GM12878 (cell line): ENCODE measurements around the gene CYP51A1. TPM values are rescaled to one million over a fixed set of nuclear protein-coding genes. Genes with fewer than 3 reads are reported as not detected.

Experiments
- ATAC-seq: fragments of 200-7000 bp; cut with Tn5 transposase; 3 replicates; pipeline ENCODE4 v1.9.1; 2020; ENCODE audit warnings: mild to moderate bottlenecking, moderate library complexity
- BruUV-seq: library from RNA; stranded (reverse); fragments of 400-500 nt; replicated peaks from 2 replicates; lab custom pipeline; 2021; lab: Mats Ljungman, UMichigan
- CTCF ChIA-PET: fragments of 300-600 bp; sonication (Branson Sonifier 250); formaldehyde crosslinking; extraction: SDS; loops from one replicate; lab custom pipeline; 2021; ENCODE audit warnings: inconsistent platforms; lab: Yijun Ruan, JAX
- POLR2A ChIA-PET: fragments of 350-600 bp; formaldehyde crosslinking; extraction: SDS; loops from one replicate; lab custom pipeline; 2021; ENCODE audit warnings: inconsistent platforms; lab: Charles Lee
- RAD21 ChIA-PET: fragments of 300-600 bp; sonication (Branson Sonifier 250); formaldehyde crosslinking; loops from one replicate; lab custom pipeline; 2023; ENCODE audit warnings: antibody characterized with exemption; ENCODE audit not compliant: unreplicated experiment; lab: Charles Lee
- SMC1A ChIA-PET: fragments of 300-600 bp; sonication (Branson Sonifier 250); formaldehyde crosslinking; loops from one replicate; lab custom pipeline; 2023; ENCODE audit not compliant: unreplicated experiment, uncharacterized antibody; lab: Charles Lee
- DNase-seq: peaks from one replicate; pipeline ENCODE4 v3.0.0-alpha.2; 2011; ENCODE audit warnings: low read depth, low spot score
- FAIRE-seq: peaks from 3 replicates; lab custom pipeline; 2011; peaks lifted over from hg19 to GRCh38; lab: Jason Lieb, UNC
- H2AFZ ChIP-seq: 2 replicates; pipeline ENCODE4 v1.6.0; 2011; ENCODE audit warnings: low read depth, low read length, control low read depth; ENCODE audit not compliant: control insufficient read depth
- H3K27ac ChIP-seq: 2 replicates; pipeline ENCODE4 v1.5.1; 2011; ENCODE audit warnings: control low read depth; ENCODE audit not compliant: control insufficient read depth, insufficient read depth
- H3K27me3 ChIP-seq, 2 experiments: replicated peaks in 1 of 2; 2 replicates each; pipeline versions ENCODE4 v1.6.0 to v1.6.1; 2011; ENCODE audit warnings: low read length in 1 of 2; ENCODE audit not compliant: control insufficient read depth in 2 of 2, insufficient read depth in 2 of 2
- H3K36me3 ChIP-seq, 2 experiments: 2 replicates each; pipeline ENCODE4 v1.5.1; 2011; ENCODE audit warnings: low read length in 1 of 2; ENCODE audit not compliant: control insufficient read depth in 2 of 2, insufficient read depth in 2 of 2
- H3K4me1 ChIP-seq: 2 replicates; pipeline ENCODE4 v1.6.1; 2011; ENCODE audit warnings: mild to moderate bottlenecking, low read length, moderate library complexity, mixed read lengths; ENCODE audit not compliant: control insufficient read depth, insufficient read depth
- H3K4me2 ChIP-seq: 2 replicates; pipeline ENCODE4 v1.6.0; 2011; ENCODE audit warnings: control low read depth; ENCODE audit not compliant: control insufficient read depth, insufficient read depth
- H3K4me3 ChIP-seq: fragments of 200-600 bp; sonication (generic); 2 replicates; pipeline ENCODE4 v1.5.1; 2016
- H3K79me2 ChIP-seq: 2 replicates; pipeline ENCODE4 v1.6.0; 2011; ENCODE audit warnings: low read length; ENCODE audit not compliant: control insufficient read depth, insufficient read depth
- H3K9ac ChIP-seq: 2 replicates; pipeline ENCODE4 v1.8.0; 2011; ENCODE audit warnings: low read length, control low read depth, mixed read lengths; ENCODE audit not compliant: control insufficient read depth, insufficient read depth
- H3K9me3 ChIP-seq: replicated peaks from 3 replicates; pipeline ENCODE4 v1.5.1; 2011; ENCODE audit warnings: mild to moderate bottlenecking, low read length; ENCODE audit not compliant: control insufficient read depth, insufficient read depth
- H4K20me1 ChIP-seq: 2 replicates; pipeline ENCODE4 v1.6.0; 2011; ENCODE audit not compliant: control insufficient read depth, insufficient read depth
- CHD1 ChIP-seq: IDR thresholded peaks from 2 replicates; pipeline ENCODE4 v1.6.1; 2012; ENCODE audit warnings: low read depth, low read length, improper control_type of control experiment
- E4F1 ChIP-seq: fragments of 450-650 bp; IDR thresholded peaks from 2 replicates; pipeline ENCODE4 v1.6.1; 2018; ENCODE audit warnings: borderline replicate concordance, mild to moderate bottlenecking; ENCODE audit not compliant: partially characterized antibody
- EGR1 ChIP-seq, 2 experiments: IDR thresholded peaks; 1 replicate in 1 of 2; 2 replicates in 1 of 2; pipeline ENCODE4 v1.6.1; 2011 to 2012; ENCODE audit warnings: low read depth in 2 of 2, low read length in 2 of 2, borderline replicate concordance in 1 of 2, mild to moderate bottlenecking in 1 of 2, moderate library complexity in 1 of 2
- ELK1 ChIP-seq: IDR thresholded peaks from 2 replicates; pipeline ENCODE4 v1.6.1; 2012; ENCODE audit warnings: low read depth, low read length, improper control_type of control experiment
- HDAC2 ChIP-seq: fragments of 200-600 bp; sonication (generic); IDR thresholded peaks from 2 replicates; pipeline ENCODE4 v1.6.1; 2017
- MLLT1 ChIP-seq: fragments of 450-650 bp; IDR thresholded peaks from 2 replicates; pipeline ENCODE4 v1.6.1; 2016; ENCODE audit warnings: mild to moderate bottlenecking
- SMAD5 ChIP-seq: IDR thresholded peaks from 2 replicates; pipeline ENCODE4 v1.6.1; 2016; ENCODE audit warnings: antibody characterized with exemption, low read depth
- SPI1 ChIP-seq: IDR thresholded peaks from 2 replicates; pipeline ENCODE4 v1.6.1; 2011; ENCODE audit warnings: low read depth, mild to moderate bottlenecking, low read length, moderate library complexity, borderline replicate concordance; ENCODE audit not compliant: insufficient read depth
- ZBTB11 ChIP-seq: fragments of 450-650 bp; formaldehyde crosslinking; IDR thresholded peaks from 2 replicates; pipeline ENCODE4 v1.5.0; 2022; ENCODE audit warnings: mild to moderate bottlenecking, missing genetic modification characterization
- WGBS: methylation state at CpG from one replicate; pipeline ENCODE4 v1.1.6; 2016; ENCODE audit warnings: low lambda C conversion rate; ENCODE audit not compliant: insufficient replicate concordance, insufficient coverage; ENCODE audit errors: missing lambda C conversion rate; 5-methylcytosine and 5-hydroxymethylcytosine counted together
- in situ Hi-C: fragments of 300-500 bp; cut with MboI; formaldehyde crosslinking; loops from 9 replicates; pipeline ENCODE4 v1.14.3; 2018; ENCODE audit warnings: mixed read lengths
- intact Hi-C: fragments of 100-400 bp; cut with micrococcal nuclease; formaldehyde crosslinking; loops from one replicate; pipeline ENCODE4 v1.14.2; 2022; ENCODE audit not compliant: unreplicated experiment
- polyA plus RNA-seq, 11 experiments: library from polyadenylated mRNA; depleted of rRNA in 4 of 11; unstranded in 6 of 11; stranded (reverse) in 5 of 11; fragments of >200 nt; fragmentation: Nextera tagmentation in 4 of 11; fragmentation: Illumina TruSeq in 1 of 11; extraction: Ambion mirVana in 4 of 11; extraction: Trizol in 1 of 11; gene quantifications; 1 replicate in 1 of 11; 2 replicates in 10 of 11; pipeline versions ENCODE4 v1.2.1 to v1.2.3, GENCODE V29; 2011 to 2016; ENCODE audit warnings: inconsistent platforms in 2 of 11, missing spikeins in 2 of 11, low read depth in 1 of 11
- total RNA-seq, 4 experiments: library from RNA; depleted of rRNA in 3 of 4; stranded (reverse); fragments of >200 nt in 3 of 4; fragmentation: Illumina TruSeq in 1 of 4; extraction: Trizol in 1 of 4; gene quantifications; 2 replicates each; pipeline versions ENCODE4 v1.2.1 to v1.2.3, GENCODE V29; 2013 to 2021
- TF ChIP-seq, protein P1 (sequence below): fragments of 450-650 bp; IDR thresholded peaks from 2 replicates; pipeline ENCODE4 v1.6.1; 2016; ENCODE audit warnings: mild to moderate bottlenecking
- TF ChIP-seq, protein P2 (sequence below): fragments of 450-650 bp; IDR thresholded peaks from 2 replicates; pipeline ENCODE4 v1.6.1; 2017; ENCODE audit warnings: low read depth, mild to moderate bottlenecking, moderate library complexity

The CYP51A1 gene
- total and polyA plus RNA-seq, 10 of the 15 experiments (the other 5 are each of a cell fraction or from before 2014, with no cell fraction given) = 21.5 to 113 (median 61.8) TPM

- WGBS = 90% methylated on average over 5 of the region's 5 CpGs
- no peak overlapping the region for H3K9ac ChIP-seq
- DNase-seq = no peak
- intact Hi-C loops (no loop called here), in situ Hi-C loops (no loop called here)
- H3K4me3 ChIP-seq = no peak overlapping the region
- H3K27me3 ChIP-seq = no peaks in the 10 kb centered on the region
- no peaks in the 10 kb centered on the region for H3K9me3 ChIP-seq
- BruUV-seq = no TSS peak
- ChIA-PET RAD21 (no interaction called here), CTCF (interaction anchor here (1.0 kb wide), 1 partner anchor 10 kb away, joined by 3 read pairs; no protein-coding TSS in a partner anchor), POLR2A (no interaction called here), SMC1A (interaction anchor here (1.4 kb wide), 1 partner anchor 124 kb away, joined by 4 read pairs; no protein-coding TSS in a partner anchor)
- H3K4me1 ChIP-seq = peaks cover 5% of the 10 kb centered on the region; the same call in 1 of the 2 replicates
- no peak overlapping the region for H3K4me2 ChIP-seq
- no peak overlapping the region for H2AFZ ChIP-seq
- FAIRE-seq = no peak
- ATAC-seq = no peak
- H4K20me1 ChIP-seq = no peaks in the 10 kb centered on the region
- H3K27ac ChIP-seq = no peak overlapping the region
- no peaks in the 10 kb centered on the region for H3K79me2 ChIP-seq
- H3K36me3 ChIP-seq = peaks cover 0 to 5% of the 10 kb centered on the region in 2 experiments; a peak in 2 of 4 replicates
- TF ChIP-seq CHD1 (no peak), SMAD5 (no peak), E4F1 (no peak), SPI1 (no peak), ZBTB11 (CRISPR knock-in tag) (no peak), ELK1 (no peak), HDAC2 (no peak), EGR1 (IDR thresholded peaks at IDR 0.05; ENCODE audit: borderline replicate concordance in 1 of 2, low read depth in 2 of 2, low read length in 2 of 2) (no peak), MLLT1 (no peak)
- TF ChIP-seq, protein P1, sequence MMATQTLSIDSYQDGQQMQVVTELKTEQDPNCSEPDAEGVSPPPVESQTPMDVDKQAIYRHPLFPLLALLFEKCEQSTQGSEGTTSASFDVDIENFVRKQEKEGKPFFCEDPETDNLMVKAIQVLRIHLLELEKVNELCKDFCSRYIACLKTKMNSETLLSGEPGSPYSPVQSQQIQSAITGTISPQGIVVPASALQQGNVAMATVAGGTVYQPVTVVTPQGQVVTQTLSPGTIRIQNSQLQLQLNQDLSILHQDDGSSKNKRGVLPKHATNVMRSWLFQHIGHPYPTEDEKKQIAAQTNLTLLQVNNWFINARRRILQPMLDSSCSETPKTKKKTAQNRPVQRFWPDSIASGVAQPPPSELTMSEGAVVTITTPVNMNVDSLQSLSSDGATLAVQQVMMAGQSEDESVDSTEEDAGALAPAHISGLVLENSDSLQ = no peak
- TF ChIP-seq, protein P2, sequence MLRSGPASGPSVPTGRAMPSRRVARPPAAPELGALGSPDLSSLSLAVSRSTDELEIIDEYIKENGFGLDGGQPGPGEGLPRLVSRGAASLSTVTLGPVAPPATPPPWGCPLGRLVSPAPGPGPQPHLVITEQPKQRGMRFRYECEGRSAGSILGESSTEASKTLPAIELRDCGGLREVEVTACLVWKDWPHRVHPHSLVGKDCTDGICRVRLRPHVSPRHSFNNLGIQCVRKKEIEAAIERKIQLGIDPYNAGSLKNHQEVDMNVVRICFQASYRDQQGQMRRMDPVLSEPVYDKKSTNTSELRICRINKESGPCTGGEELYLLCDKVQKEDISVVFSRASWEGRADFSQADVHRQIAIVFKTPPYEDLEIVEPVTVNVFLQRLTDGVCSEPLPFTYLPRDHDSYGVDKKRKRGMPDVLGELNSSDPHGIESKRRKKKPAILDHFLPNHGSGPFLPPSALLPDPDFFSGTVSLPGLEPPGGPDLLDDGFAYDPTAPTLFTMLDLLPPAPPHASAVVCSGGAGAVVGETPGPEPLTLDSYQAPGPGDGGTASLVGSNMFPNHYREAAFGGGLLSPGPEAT = no peak
Measured at GRCh38 chr7:92071032-92071431, 63.2 kb downstream of the CYP51A1 start.
